Loucy (cell line): ENCODE results near the gene OR52I1.

ENCODE experiments used
- CTCF ChIP-seq: fragments of 200-600 bp; sonication (generic); conservative IDR thresholded peaks from 2 replicates; pipeline ENCODE4 v1.5.1; 2014; ENCODE audit warnings: mild to moderate bottlenecking, antibody characterized with exemption, low read length
- EZH2phosphoT487 ChIP-seq: fragments of 200-600 bp; IDR thresholded peaks from 2 replicates; pipeline ENCODE4 v1.6.1; 2018; ENCODE audit warnings: antibody characterized with exemption, mild to moderate bottlenecking, moderate library complexity, borderline replicate concordance

- TF ChIP-seq CTCF, result no peak
- TF ChIP-seq EZH2phosphoT487, result no peak
These were observed 34.1 kb upstream of the OR52I1 start for GRCh38 chr11:4559527-4560440.
